ENCODE data around the gene POU4F1.
"Not testable (repeated sequence)": the region's sequence is repeated elsewhere in the genome, so short reads cannot be mapped to it uniquely, and the experiment has no call there.

Gene POU4F1, protein sequence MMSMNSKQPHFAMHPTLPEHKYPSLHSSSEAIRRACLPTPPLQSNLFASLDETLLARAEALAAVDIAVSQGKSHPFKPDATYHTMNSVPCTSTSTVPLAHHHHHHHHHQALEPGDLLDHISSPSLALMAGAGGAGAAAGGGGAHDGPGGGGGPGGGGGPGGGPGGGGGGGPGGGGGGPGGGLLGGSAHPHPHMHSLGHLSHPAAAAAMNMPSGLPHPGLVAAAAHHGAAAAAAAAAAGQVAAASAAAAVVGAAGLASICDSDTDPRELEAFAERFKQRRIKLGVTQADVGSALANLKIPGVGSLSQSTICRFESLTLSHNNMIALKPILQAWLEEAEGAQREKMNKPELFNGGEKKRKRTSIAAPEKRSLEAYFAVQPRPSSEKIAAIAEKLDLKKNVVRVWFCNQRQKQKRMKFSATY

DNA sequence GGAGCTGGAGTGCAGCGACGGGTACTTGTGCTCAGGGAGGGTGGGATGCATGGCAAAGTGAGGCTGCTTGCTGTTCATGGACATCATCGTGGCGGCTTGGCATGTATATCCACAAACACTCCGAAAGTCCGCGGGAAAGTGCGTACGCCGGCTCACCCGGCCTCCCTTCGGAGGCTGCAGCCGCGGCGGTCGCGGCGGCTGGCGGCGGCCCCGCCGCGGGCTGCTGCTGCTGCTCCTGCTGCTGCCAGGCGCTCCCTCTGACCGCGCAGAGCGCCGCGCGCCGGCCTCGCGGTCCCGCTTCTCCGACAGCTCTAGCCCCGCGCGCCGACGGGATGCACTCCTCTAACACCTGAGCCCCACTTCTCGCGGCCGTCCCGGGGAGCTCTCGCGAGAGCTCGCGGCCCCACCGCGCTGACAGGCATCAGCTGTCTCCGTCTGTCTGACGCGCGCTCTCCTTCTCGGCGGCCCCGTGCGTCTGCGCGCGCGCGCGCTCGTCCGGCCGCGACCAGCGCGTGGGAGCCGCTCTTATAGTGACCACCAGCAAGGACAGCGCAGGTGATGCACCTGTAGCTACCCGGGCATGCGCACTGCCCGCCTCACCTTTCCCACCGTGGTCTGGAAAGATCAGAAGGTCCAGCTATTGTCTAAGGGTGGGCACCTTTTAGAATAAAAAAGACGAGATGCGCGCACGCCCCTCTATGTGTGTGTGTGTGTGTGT is at the start of gene POU4F1:
POU4F1 (minus strand) TSS at position 313 of the 718 bp plus-strand sequence; CDS start at position 87, 226 bp downstream.
- DNase-seq (ENCODE audit: low spot score), result no peak

DNA sequence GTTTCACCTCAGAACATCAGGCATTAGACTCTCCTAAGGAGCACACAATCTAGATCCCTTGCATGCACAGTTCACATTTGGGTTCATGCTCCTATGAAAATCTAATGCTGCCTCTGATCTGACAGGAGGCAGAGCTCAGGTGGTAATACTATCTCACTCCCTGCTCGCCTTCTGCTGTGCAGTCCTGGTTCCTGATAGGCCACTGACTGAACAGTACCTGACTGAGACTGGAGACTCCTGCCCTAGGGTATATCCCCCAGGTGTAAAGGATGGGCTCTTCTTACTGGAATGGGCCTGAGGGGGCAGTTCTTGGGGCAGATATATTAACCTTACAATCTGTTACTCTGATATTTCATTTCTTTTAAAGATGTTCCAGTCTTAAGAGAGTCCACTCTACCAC is 49.3 kb upstream of the POU4F1 start:
- no peak for DNase-seq (ENCODE audit: low spot score)

DNA sequence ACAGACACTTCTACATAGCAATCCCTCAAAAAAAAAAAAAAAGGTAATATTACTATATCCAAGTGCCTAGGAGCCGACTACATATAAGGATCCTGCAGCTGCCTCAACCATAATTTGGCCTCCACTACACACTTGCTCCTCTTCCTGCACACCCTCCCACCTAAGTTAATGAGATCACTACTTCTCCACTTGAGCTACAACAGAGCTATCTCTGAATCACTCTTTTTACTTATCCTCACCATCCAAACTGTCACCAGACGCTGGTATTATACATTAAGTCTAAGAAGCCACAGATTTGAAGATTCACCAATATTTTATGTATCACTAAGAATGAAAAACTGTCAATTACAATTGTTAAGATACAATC is 47.3 kb upstream of the POU4F1 start:
- DNase-seq (ENCODE audit: low spot score), result no peak

DNA sequence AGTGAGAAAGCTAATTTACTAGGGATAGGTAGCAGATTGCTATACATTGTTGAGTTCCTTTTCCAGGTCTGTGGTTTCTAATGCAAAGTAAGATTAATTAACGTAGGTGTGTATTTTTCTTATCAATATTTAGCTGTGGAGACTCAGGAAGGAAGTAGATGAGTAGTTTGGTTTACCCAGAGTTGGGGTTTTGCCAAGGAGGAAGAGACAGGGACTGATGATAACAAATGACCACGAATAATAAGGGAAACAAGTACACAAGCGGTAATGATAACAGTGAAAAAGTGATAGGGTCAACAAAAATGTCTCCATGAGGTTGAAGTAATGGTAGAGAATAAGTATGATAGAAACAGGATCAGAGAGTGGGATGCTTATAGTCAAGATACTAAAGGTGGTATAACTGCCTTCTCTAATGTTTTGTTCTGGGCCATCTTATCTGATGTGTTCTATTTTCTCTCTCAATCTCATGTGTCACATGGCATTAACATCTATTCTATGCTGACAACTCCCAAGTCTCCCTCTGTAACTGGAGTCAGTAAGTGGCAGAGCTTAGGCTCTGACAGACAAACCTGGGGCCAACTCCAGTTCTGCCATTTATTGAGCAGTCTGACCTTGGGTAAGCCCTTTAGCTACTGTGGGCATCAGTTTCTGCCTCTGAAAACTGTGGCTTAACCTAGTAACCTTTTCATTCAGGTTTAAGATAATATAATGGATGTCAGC is 46.8 kb upstream of the POU4F1 start:
- DNase-seq (ENCODE audit: low spot score), result no peak

DNA sequence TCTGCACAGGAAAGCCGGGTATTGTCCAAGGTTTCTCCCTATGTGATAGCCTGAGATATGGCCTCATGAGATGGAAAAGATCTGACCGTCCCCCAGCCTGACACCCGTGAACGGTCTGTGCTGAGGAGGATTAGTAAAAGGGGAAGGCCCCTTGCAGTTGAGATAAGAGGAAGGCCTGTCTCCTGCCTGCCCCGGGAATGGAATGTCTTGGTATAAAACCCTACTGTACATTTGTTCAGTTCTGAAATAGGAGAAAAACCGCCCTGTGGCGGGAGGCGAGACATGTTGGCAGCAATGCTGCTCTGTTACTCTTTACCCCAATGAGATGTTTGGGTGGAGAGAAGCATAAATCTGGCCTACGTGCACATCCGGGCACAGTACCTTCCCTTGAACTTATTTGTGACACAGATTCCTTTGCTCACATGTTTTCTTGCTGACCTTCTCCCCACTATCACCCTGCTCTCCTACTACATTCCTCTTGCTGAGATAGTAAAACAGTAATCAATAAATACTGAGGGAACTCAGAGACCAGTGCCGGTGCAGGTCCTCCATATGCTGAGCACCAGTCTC is 43.8 kb upstream of the POU4F1 start:
- not testable (repeated sequence) for DNase-seq (ENCODE audit: low spot score)

DNA sequence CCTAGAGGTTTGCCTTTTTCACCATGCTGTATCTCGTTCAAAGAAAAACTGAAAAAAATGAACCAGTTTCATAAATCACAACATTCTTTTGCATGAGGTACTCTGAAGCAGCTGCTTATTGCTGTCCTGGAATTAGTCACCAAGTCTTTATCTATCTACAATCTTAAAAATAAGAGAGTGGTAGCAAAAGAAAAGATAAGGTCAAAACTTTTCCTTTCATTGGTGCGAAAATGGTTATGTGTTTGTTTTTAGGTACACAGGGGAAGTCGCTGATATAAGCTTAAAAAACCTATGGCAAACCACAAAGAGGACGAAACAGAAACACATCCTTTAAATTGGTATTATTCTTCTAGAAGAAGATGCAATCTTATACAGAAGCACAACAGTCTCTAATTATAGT is 34.9 kb upstream of the POU4F1 start:
- no peak for DNase-seq (ENCODE audit: low spot score)

DNA sequence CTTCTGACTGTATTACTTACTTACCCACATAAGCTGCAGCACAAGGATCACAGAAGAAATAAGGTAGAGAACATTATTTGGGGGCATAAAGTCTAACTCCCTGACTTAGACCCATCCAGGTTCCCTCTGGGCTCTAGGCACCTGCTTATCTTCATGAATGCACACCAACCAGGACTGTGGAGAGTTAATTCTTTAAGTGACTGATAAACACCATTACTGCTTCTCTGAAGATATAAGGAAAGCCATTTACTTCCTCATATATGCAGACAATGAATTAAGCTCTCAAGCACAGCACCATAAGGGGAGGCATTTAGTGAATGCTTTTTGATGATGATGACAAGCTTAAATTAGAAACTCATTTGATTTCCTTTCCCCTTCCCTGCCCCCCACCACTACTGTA is 33.1 kb upstream of the POU4F1 start:
- no peak for DNase-seq (ENCODE audit: low spot score)

DNA sequence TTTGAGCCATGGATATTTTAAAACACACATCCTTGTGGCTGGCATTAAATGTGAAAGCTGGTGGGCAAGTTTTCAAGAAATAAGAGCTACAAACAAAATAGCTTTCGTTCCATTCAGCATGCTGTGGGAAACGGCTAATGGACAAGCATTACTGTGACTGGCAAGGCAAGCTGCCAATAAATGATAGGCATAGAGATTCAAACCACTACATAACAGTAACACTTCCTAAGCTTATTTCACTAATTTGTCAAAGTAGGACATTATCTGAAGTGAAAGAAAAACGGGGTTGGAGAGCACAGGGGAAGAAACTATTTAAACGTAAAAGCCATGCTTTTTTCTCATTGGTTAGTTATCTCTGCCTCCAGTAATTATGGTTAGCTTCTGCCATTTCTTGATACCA is 29.6 kb upstream of the POU4F1 start:
- no peak for DNase-seq (ENCODE audit: low spot score)

DNA sequence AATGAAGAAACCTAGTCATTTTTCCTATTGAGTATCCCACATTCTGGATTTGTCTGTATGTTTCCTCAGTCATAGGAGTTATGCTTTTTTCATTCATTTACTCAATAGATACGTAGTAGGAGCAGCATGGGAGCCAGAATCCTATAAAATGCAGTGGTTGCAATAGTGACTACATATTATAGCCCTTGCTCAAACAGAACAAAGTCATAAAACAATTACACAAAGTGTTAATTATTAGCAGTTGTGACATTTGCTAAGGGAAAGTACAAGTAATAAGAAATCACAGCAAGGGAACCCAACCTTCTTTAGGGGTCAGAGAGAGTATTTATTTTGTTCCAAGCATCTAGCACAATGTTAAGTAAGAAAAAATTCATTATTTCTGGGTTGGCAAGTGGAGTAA is 27.7 kb upstream of the POU4F1 start:
- DNase-seq (ENCODE audit: low spot score), result no peak

DNA sequence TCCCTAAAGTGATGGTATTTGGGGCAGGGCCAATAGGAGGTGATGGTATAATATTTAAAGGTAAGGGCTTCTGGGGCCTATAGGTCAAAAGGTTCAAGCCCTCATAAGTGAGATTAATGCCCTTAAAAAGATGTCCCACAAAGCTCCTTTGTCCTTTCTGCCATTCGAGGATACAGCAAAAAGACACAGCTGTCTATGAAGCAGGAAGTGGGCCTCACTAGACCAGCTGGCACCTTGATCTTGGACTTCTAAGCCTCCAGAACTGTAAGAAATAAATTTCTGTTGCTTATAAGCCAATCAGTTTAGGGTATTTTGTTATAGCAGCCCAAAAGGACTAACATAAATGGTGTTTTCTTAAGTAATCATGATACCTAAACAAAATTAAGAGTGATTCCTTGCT is 27.2 kb upstream of the POU4F1 start:
- DNase-seq (ENCODE audit: low spot score), result no peak

DNA sequence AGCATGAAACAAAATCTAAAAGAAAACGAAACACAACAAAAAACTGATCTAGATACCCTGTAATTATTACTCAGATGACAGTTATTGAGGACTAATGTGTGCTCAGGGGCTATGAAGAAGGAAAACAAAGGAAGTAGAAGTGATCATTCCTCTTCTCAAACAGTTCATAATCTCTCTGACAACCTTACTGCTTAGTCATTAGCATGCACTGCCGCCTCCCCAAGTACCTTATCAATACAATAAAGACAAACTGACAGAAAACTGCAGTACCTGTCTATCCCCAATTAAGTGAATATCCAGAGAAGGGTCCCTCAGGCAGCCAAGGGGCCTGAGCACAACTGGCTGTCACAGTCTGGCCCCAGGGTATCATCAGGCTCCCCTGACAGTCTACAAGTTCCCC is 22.0 kb upstream of the POU4F1 start:
- DNase-seq (ENCODE audit: low spot score), result no peak

DNA sequence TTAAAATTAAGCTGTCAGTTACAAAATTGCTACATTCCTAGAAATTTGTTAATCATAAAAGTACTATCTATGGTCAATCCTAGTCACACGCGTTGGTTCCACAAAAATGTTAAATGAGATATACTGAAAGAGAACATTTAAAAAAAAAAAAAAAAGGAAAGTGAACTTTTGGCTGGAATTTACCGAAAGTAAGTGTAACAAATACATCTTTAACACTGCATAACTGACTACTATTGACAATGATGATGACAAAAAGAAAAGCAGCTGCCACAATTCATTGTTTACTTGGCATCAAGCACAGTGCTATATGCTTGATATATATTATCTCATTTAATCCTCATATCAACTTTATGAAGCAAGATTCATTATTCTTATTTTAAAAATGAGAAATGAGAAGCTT is 19.8 kb upstream of the POU4F1 start:
- no peak for DNase-seq (ENCODE audit: low spot score)

DNA sequence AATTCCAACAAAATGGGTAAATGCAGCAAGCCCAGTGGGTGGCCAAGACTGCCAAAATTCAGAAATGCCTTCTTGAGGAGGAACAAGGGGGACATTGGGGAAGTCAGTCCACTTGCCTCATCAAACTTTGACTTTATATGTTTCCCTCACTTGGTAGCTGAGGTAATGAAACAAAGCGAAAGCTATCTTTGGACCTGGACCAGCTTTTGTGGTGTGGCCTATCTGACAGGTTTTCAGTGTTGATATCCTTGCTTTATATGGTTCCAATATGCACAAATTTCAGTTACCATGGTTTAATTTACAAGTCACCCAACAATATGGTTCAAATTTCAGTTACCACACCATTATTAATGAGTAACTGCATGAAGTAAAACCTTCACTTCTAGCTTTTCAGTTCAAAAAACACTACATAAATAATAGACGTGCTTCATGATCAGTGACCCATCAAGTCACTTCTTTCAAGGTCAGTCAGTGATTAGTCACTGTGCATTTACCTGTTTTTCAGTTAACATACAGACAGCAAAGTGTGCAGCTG is 17.7 kb upstream of the POU4F1 start:
- DNase-seq (ENCODE audit: low spot score), result no peak

DNA sequence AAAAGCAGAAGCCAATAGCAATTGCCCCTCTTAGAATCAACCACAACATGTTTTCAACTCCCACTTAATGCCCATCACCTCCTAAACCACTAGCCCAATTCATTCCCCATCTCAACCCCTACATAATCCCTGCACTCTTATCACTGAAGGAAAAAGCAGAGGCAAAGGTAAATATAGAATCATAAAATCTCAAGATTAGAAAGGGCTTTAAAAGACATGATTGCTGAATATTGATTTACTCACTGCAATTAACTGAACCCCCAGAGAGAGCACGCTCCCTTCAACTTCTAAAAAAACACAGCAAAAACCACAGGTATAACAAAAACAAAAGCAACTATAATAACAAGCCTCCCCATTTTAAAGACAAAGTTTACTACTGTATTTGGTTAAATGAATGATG is 15.1 kb upstream of the POU4F1 start:
- no peak for DNase-seq (ENCODE audit: low spot score)

DNA sequence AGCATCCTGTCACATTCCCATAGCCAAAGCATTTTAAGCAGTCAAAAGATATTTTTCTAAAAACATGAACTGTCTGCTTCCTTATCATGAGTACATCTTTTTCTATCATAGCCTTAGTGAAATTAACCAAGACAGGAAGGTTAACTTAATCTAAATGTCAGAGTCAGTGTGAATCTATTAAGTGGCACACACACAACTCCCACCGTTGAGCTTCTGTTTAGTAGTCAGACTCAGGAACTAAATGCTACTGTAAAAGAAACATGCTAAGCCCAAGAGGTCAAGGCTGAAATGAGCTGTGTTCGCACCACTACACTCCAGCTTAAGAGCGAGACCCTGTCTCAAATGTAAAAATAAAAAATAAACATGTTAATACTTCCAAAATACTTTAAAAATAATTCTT is 7.7 kb upstream of the POU4F1 start:
- DNase-seq (ENCODE audit: low spot score), result no peak

DNA sequence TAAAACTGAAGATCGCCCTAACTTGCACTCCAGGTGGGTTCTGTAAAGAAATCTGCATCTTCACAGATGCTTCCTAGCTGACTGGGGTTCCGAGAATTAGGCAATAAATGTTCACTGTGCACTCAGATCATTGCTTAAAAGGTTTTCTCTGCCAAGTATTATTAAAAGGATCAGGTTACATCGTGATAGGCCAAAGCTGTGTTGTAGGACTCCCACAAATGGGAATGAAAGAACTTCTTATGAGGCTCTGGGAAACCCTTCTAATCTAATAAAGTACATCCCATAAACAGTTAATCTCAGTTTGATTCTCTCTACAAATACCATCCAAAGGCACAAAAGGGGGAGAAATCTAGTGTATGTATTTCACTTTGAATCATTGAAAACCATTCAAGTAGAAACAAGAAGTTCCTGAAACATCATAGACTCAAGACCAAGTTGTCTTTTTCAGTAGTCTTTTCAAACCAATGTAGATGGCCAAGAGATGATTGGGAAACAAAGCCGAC is 7.1 kb upstream of the POU4F1 start:
- DNase-seq (ENCODE audit: low spot score), result no peak

DNA sequence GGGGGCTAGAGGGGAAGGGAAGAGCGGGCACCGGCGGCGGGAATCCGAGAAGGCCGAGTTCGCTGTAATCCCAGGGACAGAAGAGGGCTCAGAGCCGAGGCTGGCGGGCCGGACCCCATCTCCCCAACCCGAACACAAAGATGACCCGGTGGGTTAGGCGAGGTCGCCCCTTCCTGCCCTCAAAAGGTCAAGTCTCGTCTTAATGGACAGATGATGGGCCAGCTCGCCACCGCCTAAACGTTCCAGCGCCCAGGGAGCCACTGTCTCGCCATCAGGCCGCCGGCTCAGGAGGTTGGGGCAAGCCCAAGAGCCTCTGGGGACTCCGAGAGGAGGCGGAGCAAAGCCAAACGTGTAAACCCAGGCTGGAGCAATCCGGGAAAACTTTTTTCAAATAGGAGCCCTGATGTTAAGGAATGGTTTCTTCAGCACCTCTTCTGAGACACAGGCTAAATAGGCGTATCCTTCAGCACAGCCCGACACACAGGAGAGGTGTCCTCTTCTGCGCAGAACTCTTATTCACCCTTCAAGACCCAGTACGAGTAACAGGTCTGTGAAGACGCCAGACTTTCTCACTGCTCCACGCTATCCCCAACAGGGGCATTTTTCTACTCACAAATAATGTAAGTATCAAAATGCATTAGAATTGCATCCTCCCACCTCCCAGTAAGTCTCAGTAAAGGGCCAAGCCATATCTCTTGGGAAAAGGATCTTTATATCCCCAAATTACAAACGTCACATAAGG is 6.3 kb upstream of the POU4F1 start:
- no peak for DNase-seq (ENCODE audit: low spot score)

DNA sequence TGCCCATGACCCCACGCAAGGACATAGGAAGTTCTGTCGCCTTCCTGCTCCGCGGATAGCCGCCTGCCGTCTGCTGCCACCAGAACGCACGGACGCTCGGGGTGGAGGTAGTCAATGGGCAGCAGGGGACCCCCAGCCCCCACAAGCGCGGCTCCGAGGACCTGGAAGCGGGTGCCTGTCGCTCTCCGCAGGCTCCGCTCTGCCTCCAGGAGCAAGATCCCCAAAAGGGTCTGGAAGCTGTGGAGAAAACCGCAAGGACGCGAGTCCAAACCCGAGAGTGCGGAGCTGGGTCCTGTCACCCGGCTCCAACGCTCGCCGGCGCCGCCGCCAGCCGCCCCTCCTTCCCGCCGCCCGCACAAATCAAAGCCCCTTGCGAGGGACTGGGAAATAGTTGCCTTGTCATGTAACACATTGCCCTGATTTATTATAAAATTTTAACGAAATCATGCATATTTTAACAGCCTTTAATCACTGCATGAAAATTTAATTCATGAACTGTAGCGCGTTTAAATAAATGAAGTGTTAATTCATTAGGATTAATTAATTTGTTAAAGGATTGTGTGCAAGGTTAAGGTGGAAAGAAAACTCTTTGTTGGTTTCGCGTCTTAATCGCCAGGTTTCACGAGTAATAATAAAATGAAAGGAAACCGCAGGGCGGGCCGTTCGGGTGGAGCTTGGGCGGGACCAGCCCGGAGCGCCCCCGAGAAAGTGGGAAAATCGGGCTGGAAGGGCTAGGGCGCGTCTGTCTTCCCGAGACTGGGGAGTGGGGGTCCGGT is 5.5 kb upstream of the POU4F1 start:
- DNase-seq (ENCODE audit: low spot score), result no peak

DNA sequence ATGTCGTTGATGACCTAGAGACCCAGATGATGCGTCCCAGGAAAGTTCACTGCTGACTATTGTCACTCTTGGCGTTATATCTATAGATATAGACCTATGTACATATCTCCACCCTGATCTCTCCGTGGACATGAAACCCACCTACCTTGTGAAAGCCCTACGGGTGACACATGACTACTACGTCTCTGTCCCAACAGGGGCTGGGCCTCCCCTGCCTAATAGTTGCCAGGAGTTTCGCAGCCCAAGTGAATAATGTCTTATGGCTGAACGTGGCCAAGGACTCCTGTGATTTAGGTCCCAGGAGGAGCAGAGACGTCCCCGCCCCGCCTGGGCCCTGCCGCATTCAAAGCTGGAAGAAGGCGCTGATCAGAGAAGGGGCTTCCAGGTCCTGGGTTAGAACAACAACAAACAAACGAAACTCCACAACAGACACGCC is 4.9 kb upstream of the POU4F1 start:
- no peak for DNase-seq (ENCODE audit: low spot score)

DNA sequence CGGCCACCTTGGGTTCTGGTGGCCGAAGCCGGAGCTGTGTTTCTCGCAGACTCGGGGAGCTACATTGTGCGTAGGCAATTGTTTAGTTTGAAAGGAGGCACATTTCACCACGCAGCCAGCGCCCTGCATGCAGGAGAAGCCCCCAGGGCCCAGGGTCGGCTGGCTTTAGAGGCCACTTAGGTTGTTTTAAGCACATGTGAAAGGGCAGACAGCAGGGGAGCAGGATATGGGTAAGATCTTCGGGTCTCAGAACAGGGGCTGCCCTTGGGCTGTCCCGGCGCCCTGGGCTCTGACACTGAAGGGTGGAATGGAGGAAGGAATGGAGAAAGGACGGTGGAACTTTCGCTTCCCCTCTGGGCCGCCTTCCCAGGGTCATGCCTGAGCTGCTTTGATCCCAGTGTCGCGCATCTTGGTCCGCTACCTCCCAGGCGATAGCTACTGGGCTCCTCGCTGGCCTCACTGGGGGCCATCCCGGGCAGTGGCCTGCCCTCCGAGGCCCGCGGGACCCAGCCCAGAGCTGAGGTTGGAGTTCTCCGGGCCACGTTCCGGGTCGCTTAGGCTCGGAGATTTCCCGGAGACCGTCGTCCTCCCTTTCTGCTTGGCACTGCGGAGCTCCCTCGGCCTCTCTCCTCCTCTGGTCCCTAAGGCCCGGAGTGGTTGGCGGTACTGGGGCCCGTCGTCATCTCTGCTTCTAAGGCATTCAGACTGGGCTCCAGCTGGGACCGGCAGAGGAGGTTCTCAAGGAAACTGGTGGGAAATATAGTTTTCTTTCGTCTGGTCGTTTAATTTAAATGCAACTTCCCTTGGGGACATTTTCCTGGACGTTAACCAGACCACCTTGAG is 4.3 kb upstream of the POU4F1 start:
- no peak for DNase-seq (ENCODE audit: low spot score)

Measured in LoVo (cell line).